CD4-positive, alpha-beta T cell treated with Interleukin-17A for 4 hours (primary cell): ENCODE measurements around the gene GCM1.

ENCODE experiments used
- DNase-seq: peaks from one replicate; pipeline ENCODE4 v3.0.0-alpha.2; 2020; ENCODE audit warnings: mixed read lengths

GCM1 gene

GRCh38 chr6:53151676-53152075, 3.0 kb upstream of the GCM1 start:
- peak; percentile 3 for DNase-seq

DNA sequence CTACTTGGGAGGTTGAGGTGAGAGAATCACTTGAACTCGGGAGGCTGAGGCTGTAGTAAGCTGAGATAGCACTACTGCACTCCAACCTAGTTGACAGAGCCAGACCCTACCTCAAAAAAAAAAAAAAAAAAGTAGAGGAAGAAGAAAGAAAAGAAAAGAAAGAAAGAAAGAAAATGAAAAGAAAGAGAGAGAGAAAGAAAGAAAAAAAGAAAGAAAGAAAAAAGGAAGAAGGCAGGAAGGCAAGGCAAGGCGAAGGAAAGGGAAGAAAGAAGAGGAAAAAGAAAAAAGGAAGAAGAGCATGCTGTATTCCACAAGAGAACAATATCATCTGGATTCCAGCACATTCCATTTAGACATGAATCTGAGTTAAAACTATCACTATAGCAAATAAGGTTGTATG, 3.8 kb downstream of the GCM1 start:
- DNase-seq: no peak

GRCh38 chr6:53143710-53144109, 4.9 kb downstream of the GCM1 start:
- no peak for DNase-seq

- DNase-seq: no peak
These were observed 5.8 kb downstream of the GCM1 start for GRCh38 chr6:53142810-53143209.

DNA sequence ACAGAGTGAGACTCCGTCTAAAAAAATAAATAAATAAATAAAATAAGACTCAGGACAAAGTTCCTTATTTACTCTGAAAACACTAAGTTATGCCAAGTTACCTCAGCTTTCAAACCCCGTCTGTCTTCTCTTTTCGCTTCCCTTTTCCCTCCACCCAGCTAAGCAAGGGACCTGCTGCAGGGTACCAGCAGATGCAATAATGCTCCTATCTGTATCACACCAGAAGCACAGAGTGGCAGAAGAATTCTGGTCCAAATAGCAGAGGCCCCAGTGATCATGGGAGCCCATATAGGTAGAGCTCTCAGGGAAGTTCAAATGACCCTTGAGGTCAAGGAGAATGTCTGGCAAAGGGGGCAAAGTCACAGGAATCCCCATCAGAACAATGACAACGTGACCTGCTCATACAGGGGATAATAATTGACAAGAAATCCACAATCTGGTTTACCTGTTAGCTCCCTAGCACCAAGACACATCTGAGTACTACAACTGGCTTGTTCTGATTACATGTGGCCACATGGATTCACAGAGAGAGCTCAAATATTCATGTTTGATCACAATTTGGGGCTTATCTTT, 8.7 kb downstream of the GCM1 start:
- no peak for DNase-seq

- no peak for DNase-seq
These were observed 12.5 kb downstream of the GCM1 start for GRCh38 chr6:53136000-53136609.

- no peak for DNase-seq
These were observed 13.9 kb downstream of the GCM1 start for GRCh38 chr6:53134601-53135235.

DNA sequence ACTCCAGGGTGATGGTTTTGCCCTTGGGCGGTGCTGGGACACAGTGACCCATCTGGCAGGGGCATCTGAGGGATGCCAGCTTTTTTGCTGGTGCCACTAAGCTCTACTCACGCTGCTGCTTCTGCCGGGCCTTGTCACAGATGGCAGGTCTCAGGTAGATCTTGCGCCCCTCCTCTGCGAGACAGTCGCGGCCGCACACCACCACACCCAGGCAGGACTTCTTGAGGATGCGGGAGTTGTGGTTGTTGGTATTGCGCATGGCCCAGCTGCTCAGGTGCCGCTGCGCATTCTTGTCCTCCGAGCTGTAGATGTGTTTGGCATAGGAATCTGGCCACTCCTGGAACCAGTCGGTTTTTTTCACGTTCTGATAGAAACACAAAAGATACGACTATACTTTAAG, 14.7 kb downstream of the GCM1 start:
- no peak for DNase-seq

GRCh38 chr6:53130569-53131290, 17.9 kb downstream of the GCM1 start:
- no peak for DNase-seq

GRCh38 chr6:53128842-53129241, 19.8 kb downstream of the GCM1 start:
- DNase-seq: no peak

DNA sequence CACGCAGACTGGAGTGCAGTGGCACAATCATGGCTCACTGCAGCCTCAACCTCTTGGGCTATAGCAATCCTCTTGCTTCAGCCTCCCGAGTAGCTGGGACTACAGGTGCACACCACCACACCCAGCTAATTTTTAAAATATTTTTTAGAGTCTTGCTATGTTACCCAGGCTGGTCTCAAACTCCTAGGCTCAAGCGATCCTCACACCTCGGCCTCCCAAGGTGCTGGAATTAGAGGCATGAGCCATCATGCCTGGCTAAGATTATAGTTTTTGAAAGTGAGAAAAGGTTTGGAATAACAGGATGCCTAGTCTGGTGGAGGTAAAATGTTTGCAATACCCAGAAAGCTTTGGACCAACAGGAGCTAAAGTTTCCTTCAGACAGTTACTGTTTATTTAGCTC, 23.4 kb downstream of the GCM1 start:
- DNase-seq: no peak

GRCh38 chr6:53124131-53124800, 24.4 kb downstream of the GCM1 start:
- DNase-seq: no peak

- no peak for DNase-seq
These were observed 28.8 kb downstream of the GCM1 start for GRCh38 chr6:53119772-53120409.

DNA sequence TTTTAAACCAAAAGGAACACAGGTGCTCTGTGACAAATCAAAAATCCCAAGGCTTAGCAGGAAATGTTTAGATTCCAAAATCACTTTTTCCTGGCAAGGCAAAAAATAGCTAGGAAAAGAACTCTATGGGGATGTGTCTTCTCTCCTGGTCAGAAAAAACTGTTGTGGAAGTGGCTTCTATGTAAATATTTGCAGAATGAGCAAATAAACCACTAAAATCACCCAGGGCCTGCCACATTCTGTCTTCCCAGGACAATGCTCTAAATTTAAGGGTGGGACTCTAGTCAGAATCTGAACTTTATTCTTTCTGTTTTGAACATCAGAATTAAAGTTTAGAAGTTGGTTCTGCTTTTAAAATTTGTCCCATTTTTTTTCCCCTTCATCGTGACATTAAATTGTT, 29.3 kb downstream of the GCM1 start:
- no peak for DNase-seq

DNA sequence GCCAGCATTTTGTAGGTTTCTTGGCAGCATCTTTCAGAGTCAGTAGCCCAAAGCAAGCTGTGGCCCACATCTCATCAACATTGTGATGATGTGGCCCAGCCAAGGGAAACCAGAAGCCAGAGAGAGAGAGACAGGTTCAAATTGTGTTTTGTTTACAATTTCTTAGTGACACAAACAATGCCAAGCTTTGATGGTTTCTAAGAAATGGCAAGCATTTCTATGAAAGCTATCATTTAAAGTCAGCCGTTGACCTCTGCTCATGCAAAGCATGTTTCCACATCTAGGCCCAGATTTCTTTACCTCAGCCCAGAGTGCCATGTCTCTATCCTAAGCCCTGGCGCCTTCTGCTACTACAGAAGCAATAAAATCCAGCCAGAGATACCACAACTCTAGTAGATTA, 32.9 kb downstream of the GCM1 start:
- DNase-seq: no peak

DNA sequence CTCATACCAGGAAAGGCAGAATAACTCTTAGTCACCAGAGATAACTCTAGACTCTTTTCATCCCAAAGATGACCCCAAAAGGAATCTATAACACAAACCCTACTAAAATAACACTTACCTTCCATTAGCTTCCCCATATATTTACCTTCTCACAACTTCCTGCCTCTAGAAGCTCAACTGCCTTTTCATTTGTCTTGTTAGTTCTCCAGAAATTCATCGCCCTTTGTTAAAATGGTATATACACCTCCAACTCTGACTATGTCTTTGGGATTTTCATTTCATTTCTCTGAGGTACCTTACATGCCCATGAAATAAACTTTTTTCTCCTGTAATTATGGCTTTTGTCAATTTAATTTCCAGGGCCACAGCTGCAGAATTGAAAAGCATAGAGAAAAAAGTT, 33.5 kb downstream of the GCM1 start:
- DNase-seq: no peak

DNA sequence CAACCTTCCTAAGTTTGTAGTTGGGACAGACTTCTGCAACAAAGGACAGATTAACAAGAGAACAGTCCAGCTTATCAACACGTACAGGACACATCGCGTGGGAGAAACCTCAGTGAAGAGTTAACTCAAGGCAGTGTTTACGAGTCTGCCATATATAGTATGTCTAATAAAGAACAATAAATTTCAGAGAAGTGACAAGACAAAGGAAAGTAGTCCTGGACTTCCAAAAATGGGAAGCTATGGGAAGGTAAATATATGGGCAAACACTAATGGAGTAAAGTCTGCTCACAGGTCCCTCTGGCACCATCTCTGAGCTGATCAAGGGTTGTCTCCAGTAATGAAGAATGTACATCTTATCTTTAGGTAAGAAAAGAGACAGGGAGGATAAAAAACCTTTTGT, 34.9 kb downstream of the GCM1 start:
- no peak for DNase-seq

DNA sequence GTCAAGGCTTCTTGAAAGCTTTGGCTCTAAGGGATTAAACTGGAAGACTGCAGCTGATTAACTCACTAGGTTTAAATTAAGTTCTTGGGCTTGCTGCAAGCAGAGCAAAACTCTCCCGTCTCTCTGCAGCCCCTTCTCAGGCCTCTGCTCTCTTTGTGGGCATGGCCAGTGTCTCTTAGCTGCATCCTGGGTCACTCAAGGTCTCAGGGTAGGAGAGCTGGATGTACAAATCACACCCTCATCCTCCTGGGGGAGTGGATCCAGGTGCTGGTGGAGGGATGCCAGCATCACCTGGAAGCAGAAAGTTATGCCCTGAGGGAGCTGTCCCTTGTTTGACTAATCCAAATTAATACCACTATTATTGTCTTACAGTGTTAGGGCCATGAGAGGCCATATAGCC, 35.8 kb downstream of the GCM1 start:
- no peak for DNase-seq

DNA sequence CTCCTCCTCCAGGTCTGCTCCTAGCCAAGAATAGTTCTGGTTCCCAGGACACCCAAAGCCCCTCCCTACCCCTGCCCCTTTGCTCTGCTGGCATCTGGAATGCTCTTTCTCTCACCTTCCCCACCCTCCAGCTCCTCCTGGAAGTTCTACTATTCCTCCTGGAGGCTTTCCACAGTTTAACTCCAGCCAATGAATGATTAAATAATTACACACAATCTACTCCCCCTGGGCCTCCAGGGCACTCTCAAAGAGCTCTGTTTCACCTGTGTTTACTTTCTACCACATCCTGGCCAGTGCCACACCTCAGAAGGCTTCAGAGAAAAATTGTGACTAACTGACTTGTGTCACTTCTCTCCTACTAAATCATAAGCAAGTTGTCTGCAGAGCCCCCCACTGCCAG, 36.2 kb downstream of the GCM1 start:
- no peak for DNase-seq

- no peak for DNase-seq
These were observed 36.8 kb downstream of the GCM1 start for GRCh38 chr6:53111865-53112264.

DNA sequence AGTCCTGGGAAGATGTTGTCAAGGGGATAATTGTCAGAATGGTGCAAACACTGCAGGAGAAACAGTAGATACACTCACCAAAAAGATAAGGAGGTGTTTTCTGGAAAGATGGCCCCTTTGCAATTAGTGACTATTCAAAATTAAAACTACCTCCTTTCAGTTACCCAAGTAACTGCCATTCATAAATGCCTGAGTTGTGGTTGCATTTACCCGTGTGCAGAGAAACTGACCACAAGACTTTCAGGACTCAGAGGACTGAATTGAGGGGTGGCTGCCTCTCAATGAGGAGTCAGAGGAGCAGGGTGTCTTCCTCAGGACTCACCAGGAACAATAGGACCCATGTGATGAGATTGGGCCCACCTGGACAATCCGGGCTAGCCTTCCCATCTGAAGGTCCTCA, 39.0 kb downstream of the GCM1 start:
- DNase-seq: no peak

GRCh38 chr6:53107091-53107490, 41.5 kb downstream of the GCM1 start:
- DNase-seq: no peak

DNA sequence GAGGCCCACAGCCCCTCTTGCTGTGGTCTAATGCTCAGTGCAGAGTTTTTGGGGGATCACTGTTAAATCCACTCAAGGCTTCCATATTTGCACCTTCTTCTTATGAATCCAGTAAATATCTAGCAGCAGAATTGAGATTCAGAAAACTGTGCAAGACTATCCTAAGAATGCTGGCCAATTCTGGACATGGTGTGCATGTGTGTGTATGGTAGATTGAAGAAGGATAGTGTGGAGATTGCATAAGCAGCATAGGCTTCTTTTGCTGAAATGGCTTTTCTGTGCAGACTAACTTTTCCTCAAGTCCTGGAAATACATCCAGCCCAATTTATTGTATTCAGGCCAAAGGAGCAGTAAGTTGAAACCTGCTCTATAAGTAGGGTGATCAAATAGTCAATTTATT, 43.7 kb downstream of the GCM1 start:
- DNase-seq: no peak
